Osteoblast (primary cell): ENCODE measurements around the gene GALNT10. TPM values are rescaled to one million over a fixed set of nuclear protein-coding genes. Genes with fewer than 3 reads are reported as not detected.

ENCODE experiments used
- DNase-seq: peaks from one replicate; pipeline ENCODE4 v3.0.0; 2011; ENCODE audit warnings: low spot score, mixed read lengths; ENCODE audit not compliant: insufficient read length; ENCODE audit errors: missing footprints
- H2AFZ ChIP-seq: 2 replicates; pipeline ENCODE4 v1.6.0; 2011; ENCODE audit warnings: mild to moderate bottlenecking, low read length
- H3K27ac ChIP-seq: 2 replicates; pipeline ENCODE4 v1.5.1; 2011; ENCODE audit warnings: mild to moderate bottlenecking, low read depth, low read length, moderate library complexity
- H3K27me3 ChIP-seq: 2 replicates; pipeline ENCODE4 v1.6.0; 2012; ENCODE audit warnings: mild to moderate bottlenecking, control low read depth, inconsistent platforms, low read length, moderate library complexity; ENCODE audit not compliant: insufficient read depth
- H3K36me3 ChIP-seq: 2 replicates; pipeline ENCODE4 v1.5.1; 2011; ENCODE audit warnings: mild to moderate bottlenecking, low read length, control low read depth, moderate library complexity; ENCODE audit not compliant: insufficient read depth
- H3K4me1 ChIP-seq: 2 replicates; pipeline ENCODE4 v1.5.1; 2011; ENCODE audit warnings: mild to moderate bottlenecking, low read length, control low read depth, moderate library complexity; ENCODE audit not compliant: insufficient read depth
- H3K4me2 ChIP-seq: 2 replicates; pipeline ENCODE4 v1.6.0; 2011; ENCODE audit warnings: mild to moderate bottlenecking, low read length; ENCODE audit not compliant: insufficient read depth
- H3K4me3 ChIP-seq: fragments of 200-600 bp; sonication (generic); 3 replicates; pipeline ENCODE4 v1.5.1; 2012; ENCODE audit warnings: mild to moderate bottlenecking, low read length, inconsistent platforms; ENCODE audit not compliant: insufficient read depth
- H3K79me2 ChIP-seq: 2 replicates; pipeline ENCODE4 v1.6.0; 2012; ENCODE audit warnings: mild to moderate bottlenecking, low read length, control low read depth, inconsistent platforms; ENCODE audit not compliant: insufficient read depth
- H3K9me3 ChIP-seq: 2 replicates; pipeline ENCODE4 v1.5.1; 2011; ENCODE audit warnings: low read depth, low read length, control low read depth
- H4K20me1 ChIP-seq: 2 replicates; pipeline ENCODE4 v1.6.0; 2012; ENCODE audit warnings: mild to moderate bottlenecking, low read length, control low read depth; ENCODE audit not compliant: insufficient read depth
- total RNA-seq: library from RNA; depleted of rRNA; stranded (reverse); fragments of >200 nt; gene quantifications from 2 replicates; pipeline ENCODE4 v1.2.3, GENCODE V29; 2012
- TF ChIP-seq, protein P1 (sequence below): IDR thresholded peaks from 2 replicates; pipeline ENCODE4 v1.5.1; 2011; ENCODE audit warnings: mild to moderate bottlenecking, low read depth, low read length, moderate library complexity; ENCODE audit errors: extremely low read depth

Gene GALNT10
- total RNA-seq, 1 donor, result 62.2 TPM

GRCh38 chr5:154238776-154239481 is 48.4 kb downstream of the GALNT10 start:
- H4K20me1 ChIP-seq, result peaks cover 47% of the 10 kb centered on the region
- no peaks in the 10 kb centered on the region for H3K27me3 ChIP-seq
- no peaks in the 10 kb centered on the region for H3K36me3 ChIP-seq
- DNase-seq, result no peak
- H3K27ac ChIP-seq, result no peak overlapping the region
- H3K9me3 ChIP-seq, result no peaks in the 10 kb centered on the region
- H2AFZ ChIP-seq, result no peak overlapping the region
- no peaks in the 10 kb centered on the region for H3K4me1 ChIP-seq
- TF ChIP-seq, protein P1, sequence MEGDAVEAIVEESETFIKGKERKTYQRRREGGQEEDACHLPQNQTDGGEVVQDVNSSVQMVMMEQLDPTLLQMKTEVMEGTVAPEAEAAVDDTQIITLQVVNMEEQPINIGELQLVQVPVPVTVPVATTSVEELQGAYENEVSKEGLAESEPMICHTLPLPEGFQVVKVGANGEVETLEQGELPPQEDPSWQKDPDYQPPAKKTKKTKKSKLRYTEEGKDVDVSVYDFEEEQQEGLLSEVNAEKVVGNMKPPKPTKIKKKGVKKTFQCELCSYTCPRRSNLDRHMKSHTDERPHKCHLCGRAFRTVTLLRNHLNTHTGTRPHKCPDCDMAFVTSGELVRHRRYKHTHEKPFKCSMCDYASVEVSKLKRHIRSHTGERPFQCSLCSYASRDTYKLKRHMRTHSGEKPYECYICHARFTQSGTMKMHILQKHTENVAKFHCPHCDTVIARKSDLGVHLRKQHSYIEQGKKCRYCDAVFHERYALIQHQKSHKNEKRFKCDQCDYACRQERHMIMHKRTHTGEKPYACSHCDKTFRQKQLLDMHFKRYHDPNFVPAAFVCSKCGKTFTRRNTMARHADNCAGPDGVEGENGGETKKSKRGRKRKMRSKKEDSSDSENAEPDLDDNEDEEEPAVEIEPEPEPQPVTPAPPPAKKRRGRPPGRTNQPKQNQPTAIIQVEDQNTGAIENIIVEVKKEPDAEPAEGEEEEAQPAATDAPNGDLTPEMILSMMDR, result no peak
- no peak overlapping the region for H3K4me3 ChIP-seq
- H3K4me2 ChIP-seq, result no peak overlapping the region
- H3K79me2 ChIP-seq, result peaks cover 54% of the 10 kb centered on the region

DNA sequence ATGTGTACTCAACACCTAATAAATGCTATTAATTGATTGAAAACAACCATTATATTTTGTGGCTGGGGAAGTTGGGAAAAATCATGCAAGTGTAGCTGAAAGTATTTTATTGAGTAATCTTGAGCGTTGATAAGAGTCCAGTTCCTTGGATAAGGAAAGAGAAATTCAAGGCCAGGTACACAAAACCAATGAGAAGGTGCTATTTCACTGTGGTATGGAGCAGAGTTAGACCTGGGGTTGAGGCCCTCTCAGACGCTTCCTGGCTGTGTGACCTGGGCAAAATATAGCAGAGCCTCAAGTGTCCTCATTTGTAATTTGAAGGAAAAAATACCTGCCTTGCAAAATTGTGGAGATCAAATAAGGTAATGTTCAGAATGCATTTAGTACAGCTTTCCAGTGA is 50.1 kb downstream of the GALNT10 start:
- Histone ChIP-seq H3K36me3 (no peaks in the 10 kb centered on the region), H2AFZ (no peak overlapping the region), H3K4me2 (no peak overlapping the region), H3K79me2 (peaks cover 57% of the 10 kb centered on the region), H3K27ac (no peak overlapping the region), H3K27me3 (no peaks in the 10 kb centered on the region), H3K9me3 (no peaks in the 10 kb centered on the region), H3K4me1 (no peaks in the 10 kb centered on the region), H4K20me1 (peaks cover 41% of the 10 kb centered on the region), H3K4me3 (no peak overlapping the region)
- TF ChIP-seq, protein P1, result no peak
- DNase-seq, result no peak

GRCh38 chr5:154241021-154241420 is 50.5 kb downstream of the GALNT10 start:
- Histone ChIP-seq H3K36me3 (no peaks in the 10 kb centered on the region), H3K27ac (no peak overlapping the region), H4K20me1 (peaks cover 40% of the 10 kb centered on the region), H3K4me3 (no peak overlapping the region), H3K4me1 (no peaks in the 10 kb centered on the region), H3K4me2 (no peak overlapping the region), H3K9me3 (no peaks in the 10 kb centered on the region), H2AFZ (no peak overlapping the region), H3K79me2 (peaks cover 57% of the 10 kb centered on the region), H3K27me3 (no peaks in the 10 kb centered on the region)
- TF ChIP-seq, protein P1, result no peak
- no peak for DNase-seq

GRCh38 chr5:154242442-154242841 is 51.9 kb downstream of the GALNT10 start:
- Histone ChIP-seq H4K20me1 (peaks cover 35% of the 10 kb centered on the region), H3K36me3 (no peaks in the 10 kb centered on the region), H3K27ac (no peak overlapping the region), H3K9me3 (no peaks in the 10 kb centered on the region), H2AFZ (no peak overlapping the region), H3K4me3 (no peak overlapping the region), H3K27me3 (no peaks in the 10 kb centered on the region), H3K4me2 (no peak overlapping the region), H3K79me2 (peaks cover 47% of the 10 kb centered on the region), H3K4me1 (no peaks in the 10 kb centered on the region)
- TF ChIP-seq, protein P1, result no peak
- DNase-seq, result no peak
